NCI-H748 treated with DMSO at 0.1 percent for 48 hours (cell line): ENCODE results near the gene REXO1.

Experiments
- DNase-seq: peaks from one replicate; lab custom pipeline; 2025; lab: John Stamatoyannopoulos, UW

Gene REXO1

GRCh38 chr19:1766800-1767352 is 81.4 kb downstream of the REXO1 start:
- no peak for DNase-seq

GRCh38 chr19:1765904-1766799 is 82.1 kb downstream of the REXO1 start:
- no peak for DNase-seq
